Measurements from ENCODE around the gene USP3.

- no peak for TF ChIP-seq POLR2A (IDR thresholded peaks at IDR 0.05; ENCODE audit: low read depth, low read length)
- no peak for TF ChIP-seq POLR2AphosphoS5 (IDR thresholded peaks at IDR 0.05; ENCODE audit: low read depth, low read length)
Measured at GRCh38 chr15:63519041-63519440, 14.6 kb downstream of the USP3 start.

Measured in GM12891 (cell line).